NCI-H1092 treated with DMSO at 0.1 percent for 48 hours (cell line): ENCODE measurements around the gene CCDC68.

Source experiments
- DNase-seq: peaks from one replicate; lab custom pipeline; 2025; lab: John Stamatoyannopoulos, UW

Gene CCDC68

DNA sequence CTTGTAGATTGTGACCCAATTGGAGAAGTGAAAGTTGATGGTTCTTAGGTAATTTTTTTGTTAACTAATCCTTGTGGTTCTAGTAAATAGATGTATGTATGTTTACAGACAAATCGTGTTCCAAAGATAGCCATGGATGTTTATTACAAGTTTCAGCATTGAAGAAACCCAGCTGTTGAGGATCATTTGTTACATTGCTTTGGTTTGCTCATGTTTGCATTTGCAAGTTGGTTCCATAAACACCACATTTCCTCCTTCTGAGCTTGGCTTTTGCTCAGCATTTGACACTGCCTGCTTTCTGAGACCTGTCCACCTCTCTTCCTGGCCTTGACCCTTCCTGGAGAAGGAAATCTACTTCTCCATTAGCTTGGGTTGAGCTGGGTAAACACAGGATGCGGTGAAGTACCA is 1.8 kb upstream of the CCDC68 start:
- no peak for DNase-seq

DNA sequence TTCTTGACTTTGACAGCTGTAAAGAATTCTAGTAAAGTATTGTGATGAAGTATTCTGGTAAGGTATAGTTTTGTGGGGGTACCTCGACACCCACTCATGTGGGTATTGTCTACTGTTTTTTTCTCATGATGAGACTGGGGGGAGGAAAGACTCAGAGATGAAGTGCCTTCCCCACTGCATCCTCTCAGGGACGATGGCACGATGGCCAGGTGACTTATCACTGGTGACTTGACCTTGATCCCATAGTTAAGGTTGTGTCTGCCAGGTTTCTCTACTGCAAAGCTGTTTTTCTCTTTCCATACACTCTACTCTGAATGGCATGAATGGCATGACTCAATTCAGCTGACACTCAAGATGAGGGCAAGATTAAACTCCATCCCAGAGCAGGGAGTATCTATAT is 936 bp upstream of the CCDC68 start:
- no peak for DNase-seq

DNA sequence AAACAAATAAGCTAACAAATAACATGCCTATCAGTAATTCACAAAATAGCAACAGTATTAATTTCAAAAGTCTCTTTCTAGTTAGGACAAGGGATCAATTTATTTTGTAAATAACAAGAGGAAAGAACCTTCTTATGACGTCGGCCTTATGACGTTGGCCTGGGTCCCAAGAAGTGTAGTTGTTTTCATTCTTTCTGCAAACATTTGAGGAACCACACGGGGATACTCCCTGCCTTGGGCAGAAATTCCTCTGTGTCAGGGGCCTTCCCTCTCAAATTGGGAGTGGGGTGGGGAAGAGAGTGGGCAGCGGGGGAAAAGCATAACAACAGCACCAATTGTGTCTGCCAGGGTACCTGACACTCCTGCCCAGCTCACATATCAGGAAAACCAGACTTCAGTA is 1.3 kb downstream of the CCDC68 start:
- no peak for DNase-seq

DNA sequence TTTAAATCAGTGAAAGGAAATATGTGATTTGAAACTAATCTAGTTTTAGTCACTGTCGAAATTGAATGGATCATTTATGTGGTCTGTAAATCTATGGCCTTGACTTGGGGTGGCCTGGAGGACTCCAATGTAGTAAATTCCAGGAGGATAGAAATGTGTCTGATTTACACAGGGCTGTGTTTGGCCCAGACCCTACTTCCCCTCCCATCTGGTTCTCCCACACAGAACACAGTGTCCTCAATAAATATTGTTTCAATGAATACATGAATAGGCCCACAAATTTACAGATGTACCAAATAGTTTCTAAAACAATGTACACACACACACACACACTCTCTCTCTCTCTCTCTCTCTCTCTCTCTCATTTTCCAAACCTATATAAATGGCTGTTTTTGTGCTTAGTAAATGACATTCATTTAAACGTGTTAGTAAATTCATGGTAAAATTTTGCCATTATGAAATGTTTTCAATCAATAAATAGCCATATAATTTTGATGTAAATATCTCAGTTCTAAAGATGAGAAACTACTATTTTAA is 1.9 kb downstream of the CCDC68 start:
- DNase-seq: no peak

DNA sequence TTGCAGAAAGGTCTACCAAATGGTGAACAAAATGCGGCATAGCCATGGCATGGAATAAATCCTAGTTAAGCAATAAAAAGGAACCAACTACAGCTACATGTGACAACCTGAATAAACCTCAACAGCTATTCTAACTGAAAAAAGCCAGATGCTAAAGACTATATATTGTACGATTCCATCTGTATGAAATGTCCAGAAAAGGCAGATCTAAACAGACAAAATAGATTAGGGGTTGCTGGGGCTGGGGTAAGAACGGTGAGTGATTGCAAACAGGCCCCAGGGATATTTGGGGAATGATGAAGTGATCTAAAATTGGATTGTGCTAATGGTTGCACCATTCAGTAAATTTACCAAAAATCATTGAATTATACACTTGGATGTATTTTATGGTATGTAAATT is 2.8 kb downstream of the CCDC68 start:
- no peak for DNase-seq

DNA sequence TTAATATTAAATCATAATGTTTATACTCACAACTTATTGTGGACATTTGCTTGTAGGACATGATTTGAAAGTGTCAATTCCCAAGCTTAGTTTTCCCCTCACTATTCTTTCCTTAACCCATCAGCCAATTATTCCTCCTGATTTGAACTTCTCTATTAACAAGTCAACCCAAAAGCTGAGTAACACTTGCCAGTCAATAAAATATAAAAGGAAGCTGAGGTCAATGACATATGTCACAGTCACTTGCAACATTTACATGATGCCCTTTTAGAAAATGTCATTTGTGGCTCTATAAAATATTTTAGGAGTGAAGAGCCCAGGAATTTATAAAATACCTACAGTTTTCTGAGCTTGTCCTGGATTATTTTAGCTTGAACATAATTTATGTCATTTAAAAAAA is 7.2 kb downstream of the CCDC68 start:
- no peak for DNase-seq

DNA sequence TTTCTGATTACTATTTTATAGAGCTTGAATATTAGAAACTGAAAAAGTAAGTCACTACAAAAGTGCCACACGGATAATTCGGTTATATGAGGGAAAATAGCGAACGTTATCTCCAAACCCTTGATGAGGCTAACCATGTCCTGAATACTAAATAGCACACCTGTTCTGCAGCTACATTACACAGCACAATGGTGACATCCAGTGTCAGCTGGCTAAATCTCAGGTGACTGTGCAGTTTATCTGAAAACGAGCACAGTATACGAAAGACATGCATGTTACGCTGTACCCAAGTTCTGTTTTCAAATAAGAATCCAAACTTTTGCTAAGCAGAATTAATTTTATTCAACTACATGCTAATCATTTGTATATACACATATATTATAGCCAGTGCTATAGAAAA is 9.0 kb downstream of the CCDC68 start:
- DNase-seq: peak; percentile 4

DNA sequence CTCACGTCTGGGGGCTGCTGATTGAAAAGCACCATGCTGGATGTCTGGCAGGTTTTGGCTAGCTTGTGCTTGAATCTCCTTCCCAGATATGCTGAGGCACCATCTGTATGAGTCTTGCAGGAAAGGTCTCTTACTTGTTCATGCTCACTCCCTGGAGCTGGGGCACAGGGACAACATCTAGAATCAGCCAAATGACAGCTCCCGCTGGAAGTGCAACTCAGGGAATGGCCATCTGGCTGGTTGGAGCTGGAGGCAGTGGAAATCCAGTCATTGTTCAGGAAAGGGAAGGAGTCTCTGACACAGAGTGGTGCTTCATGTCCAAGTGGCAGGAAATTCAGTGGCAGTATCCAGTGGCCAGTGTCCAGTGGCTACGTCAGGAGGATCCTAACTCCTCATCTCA is 9.7 kb downstream of the CCDC68 start:
- DNase-seq: no peak

DNA sequence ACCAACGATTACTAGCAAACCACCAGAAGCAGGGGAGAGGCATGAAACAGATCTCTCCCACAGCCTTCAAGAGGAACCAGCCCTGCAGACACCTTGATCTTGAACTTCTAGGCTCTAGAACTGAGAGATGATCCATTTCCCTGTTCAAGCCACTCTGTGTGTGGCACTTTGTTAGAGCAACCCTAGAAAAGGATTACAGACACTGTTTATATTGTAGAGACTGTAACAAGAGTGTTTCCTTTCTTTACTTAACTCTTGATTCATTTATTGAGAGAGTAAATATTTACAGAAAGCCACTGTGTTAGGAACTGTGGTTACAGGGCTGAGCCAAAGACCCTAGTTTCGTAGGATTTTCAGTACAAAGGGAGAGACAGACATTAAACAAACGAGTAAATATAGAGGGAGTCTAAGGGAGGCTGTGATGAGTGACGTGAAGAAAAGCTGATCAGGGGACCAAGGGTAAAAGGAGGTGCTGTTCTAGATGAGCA is 10.9 kb downstream of the CCDC68 start:
- no peak for DNase-seq

DNA sequence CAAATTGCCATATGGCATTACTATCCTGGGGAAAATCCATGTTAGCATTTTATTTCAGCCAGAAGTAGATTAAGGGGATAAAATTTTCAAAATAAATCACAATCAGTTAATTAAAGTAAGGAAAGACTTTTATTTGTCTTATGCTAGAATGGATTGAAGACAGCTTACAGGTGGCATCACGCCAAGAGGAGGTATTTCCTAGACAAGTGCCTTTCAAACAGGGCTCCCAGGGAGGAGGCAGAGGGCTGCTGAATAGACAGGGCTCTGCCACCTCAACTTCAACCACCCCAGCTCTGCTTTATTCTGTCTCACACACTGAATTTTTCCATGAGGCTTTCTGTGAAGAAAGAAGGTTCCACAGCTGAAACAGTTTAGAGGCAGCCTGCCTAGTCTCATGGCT is 12.2 kb downstream of the CCDC68 start:
- no peak for DNase-seq

DNA sequence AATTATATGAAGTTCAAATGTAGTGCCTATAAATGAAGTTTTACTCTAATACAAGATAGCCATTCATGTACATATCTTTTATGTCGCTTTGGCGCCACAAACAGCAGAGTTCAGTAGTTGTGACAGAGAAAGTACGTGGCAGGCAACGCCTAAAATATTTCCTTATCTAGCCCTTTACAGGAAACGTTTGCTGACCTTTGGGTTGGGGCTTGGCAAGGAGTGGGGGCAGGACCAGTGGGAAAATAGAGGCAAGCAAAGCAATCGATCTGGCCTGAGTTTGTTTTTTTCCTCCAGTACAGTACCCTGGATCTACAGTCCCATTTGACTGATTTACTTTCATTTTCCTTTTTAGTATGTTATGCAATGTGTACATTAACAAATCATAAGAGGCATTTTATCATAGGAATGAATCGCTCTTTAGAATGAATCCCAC is 13.1 kb downstream of the CCDC68 start:
- no peak for DNase-seq

DNA sequence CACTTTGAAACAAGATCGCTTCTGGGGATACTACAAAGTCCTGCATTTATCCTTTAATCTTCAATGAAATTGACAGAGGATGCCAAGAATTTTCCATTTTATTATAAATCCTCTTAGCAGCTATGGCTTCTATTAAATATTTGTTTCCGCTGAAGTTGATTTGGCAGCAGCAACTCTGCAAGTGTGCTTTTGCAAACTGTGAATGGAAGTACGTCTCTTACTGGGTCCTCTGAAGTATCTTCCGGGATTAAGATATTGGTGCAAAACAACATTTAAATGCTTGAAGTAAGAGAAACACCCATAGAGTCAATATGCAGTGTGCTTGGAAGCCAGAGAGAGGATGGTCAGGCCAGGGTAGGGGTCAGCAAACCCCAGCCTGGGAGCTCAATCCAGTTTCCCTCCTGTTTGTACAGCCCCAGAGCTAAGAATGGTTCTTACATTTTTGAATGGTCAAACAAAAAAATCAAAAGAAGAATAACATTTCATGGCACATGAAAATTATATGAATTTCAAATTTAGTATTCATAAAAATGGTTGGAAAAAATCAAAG is 13.6 kb downstream of the CCDC68 start:
- no peak for DNase-seq

DNA sequence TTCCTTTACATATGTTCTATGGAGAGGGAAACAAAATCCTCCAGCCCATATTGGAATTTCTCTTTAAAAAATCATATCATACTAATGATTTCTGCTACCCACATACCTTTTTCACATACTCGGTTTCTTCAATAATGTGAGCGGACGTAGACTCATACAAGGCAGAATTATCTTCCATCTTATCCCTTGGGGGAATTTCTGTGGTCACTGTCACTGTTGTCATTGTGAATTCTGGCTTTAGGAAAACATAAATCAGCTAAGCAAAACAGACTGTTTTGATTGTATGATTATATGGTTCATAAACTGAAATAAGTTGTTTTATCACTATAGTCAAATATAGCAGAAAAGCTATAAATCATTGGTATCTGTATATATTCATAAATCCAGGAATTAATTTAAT is 16.7 kb downstream of the CCDC68 start:
- no peak for DNase-seq

DNA sequence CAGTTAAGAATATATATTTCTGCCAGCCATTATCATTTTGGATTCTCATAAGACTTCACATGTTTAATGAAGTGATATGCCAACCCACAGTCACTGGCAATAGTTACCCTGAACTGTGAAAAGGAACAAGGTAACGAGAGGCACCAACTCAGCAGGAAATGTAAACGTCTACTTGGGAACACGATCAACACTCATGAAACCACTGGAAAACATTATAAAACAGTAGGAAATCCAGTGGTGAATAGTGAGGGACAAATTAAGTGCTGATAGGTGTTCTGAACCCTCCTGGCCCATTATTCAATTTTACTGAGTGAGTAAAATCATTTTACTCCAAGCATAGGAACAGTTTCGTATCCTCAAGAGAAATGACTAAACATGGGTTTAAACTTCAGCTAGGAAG is 17.1 kb downstream of the CCDC68 start:
- no peak for DNase-seq

DNA sequence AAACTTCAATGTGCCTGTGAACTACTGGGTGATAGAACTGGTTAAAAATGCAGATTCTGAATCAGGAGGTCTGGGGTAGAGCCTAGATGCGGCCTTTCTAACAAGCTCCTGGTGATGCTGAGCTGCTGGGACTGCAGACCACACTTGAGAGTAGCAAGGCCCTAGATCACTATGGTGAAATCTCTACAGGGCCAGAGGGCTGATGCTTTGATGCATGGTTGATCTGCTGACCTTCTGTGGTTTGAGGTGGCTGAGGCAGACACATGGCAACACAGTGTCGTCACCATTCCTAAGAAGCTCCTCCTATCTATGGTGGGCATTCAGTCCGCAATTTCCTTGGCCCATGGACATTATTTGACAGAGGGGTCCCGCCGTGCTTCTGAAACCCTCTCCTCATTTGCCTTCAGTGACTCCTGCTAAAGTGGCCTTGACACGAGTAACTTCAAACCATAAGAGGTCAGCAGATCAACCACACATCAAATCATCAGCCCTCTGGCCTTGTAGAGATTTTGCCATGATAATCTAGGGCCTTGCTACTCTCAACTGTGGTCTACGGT is 19.8 kb downstream of the CCDC68 start:
- DNase-seq: no peak

DNA sequence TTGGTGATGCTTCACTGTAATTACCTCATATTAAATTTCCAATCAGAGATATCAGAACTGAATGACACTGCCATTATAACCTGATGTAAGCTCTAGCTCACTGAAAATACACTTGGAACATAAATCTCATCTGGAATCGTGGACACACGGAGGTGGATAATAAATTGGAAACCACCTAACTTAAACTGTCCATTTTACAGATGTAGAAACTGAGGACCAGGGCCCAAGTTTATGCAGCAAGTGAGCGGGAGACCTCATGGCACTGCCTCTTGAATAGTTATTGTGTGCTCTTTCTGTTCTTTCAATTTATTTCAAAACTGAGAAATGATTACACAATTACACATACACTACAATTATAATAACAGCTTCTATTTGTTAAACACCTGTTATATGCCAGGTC is 20.8 kb downstream of the CCDC68 start:
- DNase-seq: no peak

DNA sequence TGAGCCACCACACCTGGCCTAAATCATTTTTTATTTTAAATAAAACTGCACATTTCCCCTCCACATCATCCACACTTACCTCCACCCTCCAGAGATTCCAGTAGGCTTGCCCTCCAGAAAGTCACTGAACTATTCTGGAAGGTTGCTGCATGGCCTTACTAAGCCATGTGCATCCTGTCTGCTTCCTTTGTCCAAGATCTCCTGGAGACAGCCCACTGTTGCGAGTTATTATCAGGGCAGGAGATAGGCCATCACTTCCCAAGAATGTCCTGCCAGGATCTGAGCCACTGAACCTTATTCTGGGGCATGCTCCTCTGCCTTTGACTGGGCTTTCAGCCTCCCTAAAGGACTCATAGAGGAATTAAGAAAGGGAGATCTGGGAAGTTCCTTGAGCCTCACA is 26.8 kb downstream of the CCDC68 start:
- DNase-seq: no peak

DNA sequence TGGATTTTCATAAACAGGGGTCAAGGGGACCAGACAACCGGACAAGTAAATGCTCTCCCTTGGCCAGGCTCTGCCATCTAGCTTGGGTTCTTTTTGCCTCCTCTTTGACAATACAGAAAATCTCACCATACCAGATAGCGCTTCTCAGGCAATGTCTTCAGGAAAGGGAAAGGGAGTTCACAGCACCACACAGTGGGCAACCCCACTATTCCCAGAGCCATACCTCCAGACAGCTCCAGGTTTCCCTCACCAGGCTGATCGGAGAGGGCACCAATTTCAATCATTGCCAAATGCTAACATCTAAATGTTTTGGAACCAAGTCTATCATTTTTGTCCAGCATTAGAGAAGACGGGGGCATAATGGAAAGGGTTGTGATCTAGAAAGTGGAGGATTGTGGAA is 28.1 kb downstream of the CCDC68 start:
- DNase-seq: no peak

DNA sequence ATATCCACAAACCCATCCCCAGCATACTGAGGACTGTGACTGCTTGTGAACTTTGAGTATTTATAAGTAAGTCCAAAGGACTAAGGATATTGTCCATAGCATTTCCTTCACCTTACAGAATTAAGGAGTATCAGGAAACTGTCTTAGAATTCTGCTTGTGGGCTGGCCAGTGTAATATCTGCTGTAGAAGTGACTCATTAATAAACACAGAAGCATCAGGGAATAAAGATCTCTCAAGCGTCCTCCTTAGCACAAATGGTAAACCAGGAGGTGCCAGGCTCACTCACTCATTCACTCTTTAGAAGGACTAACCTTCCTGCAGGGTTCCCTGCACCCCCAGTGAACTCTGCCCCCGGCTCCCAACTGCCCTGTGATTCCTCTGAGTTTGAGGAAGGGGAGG is 31.0 kb downstream of the CCDC68 start:
- DNase-seq: no peak

DNA sequence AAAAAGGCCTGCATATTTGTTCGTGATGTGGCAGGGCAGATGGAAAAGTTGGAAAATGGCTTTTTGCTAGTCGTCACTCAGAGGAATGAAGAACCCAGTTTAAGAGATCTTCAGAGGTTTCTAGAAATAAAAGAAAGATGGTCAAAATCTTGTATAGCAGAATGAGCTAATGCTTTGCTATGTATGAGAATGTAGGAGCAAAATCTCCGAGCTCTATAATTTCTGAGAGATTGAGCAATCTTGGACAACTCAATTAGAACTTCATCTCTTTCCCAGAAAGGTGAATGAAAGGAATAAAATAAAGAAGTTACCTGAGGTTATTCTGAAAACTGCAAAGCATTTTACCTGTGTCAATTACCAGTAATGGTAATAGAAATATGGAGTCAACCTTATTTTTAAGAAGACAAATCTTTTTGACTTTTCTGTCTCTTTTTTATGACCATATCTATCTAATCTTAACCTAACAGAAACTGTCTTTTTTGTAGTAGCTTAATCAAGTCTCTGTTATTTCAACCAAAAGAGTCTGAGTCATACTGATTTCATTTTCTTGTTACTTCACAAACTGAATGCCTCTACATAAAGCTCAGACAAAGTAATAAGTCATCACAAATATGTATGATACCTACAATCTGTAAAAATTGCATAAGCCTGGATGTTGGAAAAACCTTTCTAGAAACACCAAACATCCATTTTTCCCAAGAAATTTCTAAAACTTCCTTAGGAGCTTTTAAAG is 32.5 kb downstream of the CCDC68 start:
- DNase-seq: no peak

DNA sequence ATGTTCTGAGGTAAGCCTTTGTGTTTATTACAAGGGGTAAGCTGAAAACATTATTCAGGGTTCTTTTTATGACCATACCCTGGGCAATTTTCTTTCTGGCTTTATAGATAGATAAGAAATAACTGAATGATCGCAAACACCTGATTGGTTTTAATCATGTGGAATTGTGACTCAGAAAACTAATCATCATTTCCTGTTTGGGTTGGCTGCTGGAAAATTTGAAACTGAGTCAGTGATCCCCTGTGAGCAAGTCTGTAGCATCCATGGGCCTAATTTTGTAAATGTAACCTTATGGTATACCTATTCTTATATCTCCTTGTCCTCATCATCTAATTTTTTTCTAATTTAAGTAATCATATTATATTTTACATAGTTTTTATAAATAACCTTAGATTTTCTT is 34.3 kb downstream of the CCDC68 start:
- no peak for DNase-seq

DNA sequence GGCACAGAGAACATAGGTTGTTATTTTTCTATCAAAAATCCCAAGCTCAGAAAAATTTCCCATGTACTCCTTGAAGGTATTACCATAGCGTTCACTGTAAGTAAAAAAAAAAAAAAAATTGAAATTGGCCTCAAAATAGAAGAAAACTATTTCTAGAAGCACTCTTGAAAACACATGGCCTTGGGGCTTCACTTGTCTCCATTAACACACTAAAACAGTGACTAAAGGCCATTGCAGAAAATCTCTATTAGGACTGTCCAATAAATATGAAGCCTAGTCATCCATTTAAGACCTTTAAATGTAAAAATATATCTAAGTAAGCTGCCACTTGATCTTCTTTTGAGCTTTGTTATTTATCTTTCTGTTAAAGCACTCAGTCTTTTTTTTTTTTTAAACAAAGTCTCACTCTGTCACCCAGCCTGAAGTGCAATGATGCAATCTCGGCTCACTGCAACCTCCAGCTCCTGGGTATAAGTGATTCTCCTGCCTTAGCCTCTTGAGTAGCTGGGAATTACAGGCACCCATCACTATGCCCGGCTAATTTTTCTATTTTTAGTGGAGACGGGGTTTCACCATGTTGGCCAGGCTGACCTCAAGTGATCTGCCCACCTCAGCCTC is 35.8 kb downstream of the CCDC68 start:
- no peak for DNase-seq

DNA sequence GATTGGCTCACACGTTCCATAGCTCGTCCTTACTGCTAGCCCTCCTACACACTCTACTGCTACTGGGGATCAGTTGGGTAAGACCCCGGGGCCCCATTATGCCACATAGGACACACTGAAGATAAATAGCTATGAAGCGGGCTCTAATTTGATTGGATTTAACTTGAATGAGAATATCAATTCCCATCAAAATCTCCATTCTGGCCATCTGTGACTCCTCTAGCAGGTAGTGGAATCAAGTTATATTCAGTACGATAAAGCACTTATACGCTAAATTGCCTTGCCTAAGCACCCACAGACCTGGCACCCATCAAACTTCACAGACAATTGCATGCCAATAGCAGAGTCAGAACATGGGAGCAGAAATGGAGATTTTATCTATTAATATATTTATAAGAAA is 39.8 kb downstream of the CCDC68 start:
- DNase-seq: no peak
